Bone marrow (tissue), 2 donors: Measurements from ENCODE around the gene COBL.

Source experiments
- DNase-seq, 2 donors: peaks; one replicate each; lab custom pipeline; 2025; lab: John Stamatoyannopoulos, UW

Gene COBL

DNA sequence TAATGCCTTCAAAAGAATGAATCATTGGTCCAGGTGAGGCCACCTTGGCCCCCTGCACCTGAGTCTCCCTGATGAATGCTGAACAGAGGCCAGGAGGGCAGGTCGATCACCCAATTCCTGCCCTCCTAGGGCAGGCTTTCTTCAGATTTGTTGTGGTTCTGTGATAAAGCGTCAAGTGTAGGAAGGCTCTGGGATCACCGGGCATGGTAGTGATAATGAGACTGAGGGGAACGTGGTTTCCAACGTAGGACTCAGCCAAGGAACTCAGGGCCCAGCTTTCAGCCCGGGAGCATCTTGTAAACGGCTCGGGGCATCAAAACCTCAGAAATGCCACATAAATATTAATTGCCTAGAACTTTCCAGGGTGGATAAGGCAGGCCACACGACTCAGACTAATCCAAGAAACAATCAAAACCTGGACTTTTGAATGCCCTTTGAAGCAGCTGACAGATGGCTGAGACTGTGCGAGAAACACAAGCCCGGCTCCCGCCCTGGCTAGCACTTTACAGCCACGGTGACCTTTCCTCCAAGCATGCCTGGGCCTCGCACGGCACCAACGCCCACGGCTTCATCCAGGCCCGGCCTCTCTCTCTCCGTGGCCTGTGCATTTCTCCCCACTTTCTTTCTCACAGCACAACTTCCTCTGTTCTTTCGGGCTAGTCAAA, 294.6 kb downstream of the COBL start:
- DNase-seq: no peak

DNA sequence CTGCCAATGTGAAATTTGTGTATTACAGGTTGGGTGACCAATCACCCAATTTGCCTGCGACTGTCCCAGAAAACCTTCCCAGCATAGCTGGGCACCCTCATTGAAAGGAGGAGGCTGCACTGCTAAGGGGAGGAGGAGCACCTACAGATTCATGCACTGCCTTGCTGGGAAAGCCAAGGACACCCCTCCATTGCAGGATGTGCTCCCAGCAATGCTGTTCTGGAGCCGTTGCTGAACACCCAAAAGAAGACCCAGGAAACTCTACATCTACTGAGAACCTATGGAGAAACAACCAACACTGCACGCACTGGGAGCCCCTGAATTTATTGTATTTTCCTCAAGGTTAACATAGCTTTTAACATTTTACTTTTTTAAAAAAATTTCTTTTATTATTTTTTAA, 295.7 kb downstream of the COBL start:
- DNase-seq: no peak

DNA sequence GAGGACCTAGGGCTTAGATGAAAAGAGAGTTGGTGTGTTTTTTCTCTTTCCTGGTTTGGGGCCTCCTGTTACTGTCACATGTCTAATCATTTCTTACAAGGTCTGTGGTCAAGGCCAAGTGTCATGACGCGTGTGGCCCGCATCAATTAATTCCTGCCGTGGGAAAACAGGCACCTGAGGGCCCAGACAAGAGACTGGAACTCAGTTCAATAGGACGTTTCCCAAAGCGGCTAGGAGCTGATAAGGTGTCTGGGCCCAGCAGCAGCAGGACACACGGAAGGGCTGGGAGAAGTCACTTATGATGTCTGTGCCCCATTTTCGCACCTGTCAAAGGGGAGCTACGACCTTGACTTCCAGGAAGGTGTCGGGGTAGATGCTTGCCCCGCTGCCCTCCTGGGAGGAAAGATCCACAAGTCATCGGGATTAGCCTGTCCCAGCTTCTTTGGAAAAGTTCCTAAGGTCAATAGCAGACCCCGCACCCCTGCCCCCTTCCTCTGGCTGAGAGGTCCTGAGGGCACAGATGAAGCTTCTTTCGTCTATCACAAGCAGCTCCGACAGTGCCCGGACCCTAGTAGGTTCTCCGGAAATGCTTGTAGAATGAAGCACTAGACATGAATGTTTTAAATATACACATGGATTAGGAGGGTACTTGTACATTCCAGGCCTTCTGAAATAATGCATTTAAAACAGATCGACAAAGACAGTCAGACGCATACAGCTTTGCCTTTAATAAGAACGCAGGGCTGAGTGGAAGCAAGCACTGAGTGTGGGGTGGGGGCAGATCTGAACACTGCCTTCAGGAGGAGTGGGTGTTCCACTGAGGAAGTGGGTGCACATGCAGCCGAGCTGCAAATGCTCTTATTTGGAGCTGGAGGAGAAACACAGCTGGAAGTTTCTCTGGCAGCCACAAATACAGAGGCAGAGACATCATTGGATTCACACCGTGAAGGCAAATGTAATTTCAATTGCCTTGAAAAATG, 296.4 kb downstream of the COBL start:
- no peak for DNase-seq

DNA sequence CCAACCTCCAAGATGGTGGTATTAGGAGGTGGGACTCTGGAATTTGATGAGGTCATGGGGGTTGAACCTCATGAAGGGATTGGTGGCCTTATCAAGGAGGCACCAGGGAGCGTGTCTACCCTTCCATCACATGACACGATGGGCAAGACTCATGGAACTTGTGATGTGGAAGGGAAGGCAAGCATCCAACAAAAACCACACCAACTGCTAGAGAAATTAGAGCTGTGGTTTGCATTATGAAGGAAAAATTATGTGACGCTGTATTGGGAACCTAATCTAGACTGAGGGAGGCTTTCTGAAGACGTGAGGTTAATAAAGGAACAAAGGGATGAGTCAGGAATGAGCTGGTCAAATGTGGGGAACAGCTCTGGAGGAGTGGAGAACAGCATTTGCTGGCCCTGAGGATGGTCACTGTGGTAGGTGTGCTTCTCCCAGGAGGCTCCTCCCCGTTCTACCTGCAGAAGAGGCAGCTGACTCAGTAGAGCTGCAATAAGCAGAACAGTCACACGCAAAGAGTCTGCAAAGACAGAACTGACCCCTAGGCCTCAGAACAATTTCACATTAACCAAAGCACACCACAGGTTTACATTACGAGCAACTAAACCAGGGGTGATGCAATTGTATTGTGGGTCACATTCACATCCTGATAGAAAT, 297.3 kb downstream of the COBL start:
- DNase-seq: no peak

DNA sequence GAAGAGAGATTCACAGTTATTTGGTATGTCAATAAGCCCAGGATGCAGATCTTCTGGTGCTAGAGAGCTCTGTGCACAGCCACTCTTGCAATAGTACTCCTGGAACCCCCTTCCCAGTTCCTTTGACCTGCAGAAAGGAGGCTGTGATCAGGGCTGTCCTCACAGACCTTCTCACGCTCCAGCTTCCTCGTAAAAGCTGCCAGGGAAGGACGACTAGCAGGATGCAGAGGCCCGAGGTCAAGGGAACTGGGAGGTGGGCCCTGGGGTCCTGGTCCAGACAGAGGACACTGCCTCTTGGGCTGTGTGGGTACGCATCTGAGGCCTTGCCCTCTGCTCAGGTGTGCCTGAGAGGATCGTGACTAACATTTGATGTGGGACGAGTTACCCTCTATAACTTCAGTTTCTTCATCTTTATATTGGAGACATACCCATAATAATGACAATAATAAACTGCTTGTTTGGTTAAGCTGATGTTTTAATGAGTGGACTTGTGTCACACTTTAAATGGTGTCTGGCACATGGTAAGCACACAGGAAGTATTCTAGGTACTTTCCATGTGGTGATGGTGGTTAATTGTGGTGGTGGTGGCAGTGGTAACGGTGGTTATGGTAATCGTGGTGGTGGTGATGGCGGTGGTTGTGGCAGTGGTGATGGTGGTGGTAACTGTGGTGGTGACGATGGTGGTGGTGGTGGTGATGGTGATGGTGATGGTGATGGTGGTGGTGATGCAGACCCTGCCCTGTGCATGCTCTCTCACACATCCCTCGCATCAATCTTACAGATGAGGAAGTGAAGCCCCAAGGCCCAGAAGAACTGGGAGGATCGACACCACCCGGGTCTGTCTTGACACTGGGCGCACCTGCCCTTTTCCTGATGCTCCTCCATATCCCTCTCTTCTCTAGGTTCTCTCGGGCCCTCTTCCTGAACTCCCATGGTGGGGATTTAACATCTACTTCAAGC, 298.8 kb downstream of the COBL start:
- no peak for DNase-seq

DNA sequence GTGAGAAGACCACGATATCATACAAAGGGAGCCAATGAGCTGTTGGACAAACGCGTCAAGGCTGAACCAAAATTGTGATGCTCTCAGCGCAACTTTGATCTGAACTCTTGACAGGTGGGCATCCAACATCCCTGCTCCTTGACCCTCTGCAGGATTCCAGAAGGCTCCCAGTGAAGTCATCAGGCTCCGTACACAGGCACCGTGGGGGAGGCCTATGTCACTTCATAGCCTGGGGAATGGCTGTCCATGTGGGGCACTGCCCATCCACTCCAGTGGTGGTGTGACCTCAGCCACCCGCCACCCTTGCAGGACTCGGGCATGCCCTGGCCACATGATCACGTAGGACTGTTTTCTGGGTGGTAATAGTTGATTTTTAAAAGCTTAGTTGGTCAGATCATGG, 300.1 kb downstream of the COBL start:
- DNase-seq: no peak

DNA sequence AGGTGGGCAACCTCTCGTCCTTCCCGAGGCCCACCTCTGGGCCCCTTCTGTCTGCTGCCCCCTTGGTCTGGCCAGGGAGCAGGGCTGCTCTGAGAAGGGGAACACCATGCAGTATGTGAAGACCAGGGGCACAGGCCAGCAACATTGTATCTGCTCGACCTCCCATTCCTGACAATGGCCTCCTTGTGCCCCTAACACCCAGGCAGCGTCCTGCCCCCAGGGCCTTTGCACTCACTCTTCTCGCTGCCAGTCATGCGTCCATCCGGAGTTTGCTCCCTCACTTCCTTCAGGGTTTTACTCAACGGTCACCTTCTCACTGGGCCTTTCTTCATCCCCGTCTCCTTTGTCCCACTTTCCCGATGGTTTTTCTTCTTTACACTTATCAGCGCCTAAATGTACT, 301.0 kb downstream of the COBL start:
- DNase-seq: no peak

DNA sequence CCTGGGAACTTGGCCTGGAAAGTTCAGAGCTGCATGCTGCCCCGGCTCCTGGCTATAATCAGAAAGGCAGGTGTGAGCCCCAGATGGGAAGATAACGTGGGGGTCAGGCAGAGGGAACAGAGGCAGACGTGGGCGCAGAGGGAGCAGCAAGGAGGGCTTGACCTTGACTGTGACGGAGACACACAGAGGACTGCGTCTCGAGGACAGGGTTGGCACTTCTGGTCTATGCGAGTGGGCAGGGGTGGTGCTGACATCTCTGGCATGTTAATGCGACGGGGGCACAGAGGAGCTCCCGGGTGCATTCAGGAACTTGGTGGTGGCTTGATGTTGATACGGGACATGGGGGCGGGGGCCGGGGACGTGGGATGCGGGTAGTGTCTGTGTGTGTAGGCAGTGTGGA, 301.8 kb downstream of the COBL start:
- DNase-seq: no peak

DNA sequence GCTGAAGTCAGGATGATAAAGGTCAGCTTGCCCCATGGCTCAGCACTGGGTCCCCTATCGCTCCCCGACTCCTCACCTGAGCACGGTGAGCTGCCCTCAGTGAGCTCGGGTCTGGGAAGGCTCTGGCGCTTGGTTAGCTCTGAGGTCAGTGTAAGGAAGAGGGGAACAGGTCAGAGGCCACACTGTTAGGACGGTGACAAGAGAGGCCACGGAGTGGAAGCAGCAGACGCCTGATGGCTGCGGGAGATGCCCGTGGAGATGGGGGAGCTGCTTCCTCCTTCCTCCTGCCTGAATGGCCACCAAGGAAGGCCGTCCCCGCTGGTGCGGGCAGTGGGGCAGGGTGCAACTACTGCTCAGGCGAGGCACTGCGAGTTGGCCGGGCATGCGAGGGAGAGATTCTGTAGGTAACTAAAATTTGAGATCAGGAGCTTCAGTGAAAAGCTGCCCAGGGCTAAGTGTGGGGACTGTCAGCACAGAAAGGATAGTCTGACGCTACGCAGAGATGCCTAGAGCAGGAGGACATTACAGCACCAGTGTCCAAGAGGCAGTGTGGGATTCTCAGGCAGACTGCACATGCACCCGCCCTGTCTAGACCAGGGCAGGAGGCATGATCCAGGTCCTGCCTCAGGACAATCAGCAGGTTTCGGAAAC, 302.6 kb downstream of the COBL start:
- DNase-seq: no peak

DNA sequence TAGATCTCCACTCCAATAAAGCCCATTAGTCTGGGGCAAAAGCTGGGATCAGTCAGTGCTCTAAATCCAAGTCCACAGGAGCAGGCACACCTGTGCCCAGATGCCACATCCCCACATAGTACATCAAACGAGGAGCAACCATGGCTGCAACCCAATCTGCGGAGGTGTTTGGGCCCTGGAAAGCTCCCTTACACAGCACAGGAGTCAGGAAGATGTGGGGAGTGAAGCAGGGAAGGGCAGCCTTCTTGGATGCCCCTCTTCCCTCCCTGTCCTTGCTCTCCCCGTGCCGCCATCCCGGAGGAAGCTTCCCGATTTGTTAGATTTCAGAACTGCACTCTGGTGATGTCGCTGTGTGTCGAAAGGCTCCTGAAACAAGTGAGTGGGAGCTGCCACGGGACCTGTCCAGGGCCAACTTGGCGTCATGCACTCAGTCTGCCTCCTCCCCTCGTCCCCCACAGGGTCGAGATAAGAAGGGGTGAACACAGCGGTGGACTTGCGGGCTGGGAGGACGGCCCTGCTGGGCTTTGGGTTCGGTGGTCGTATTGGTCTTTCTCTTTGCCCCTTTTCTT, 303.3 kb downstream of the COBL start:
- no peak for DNase-seq

DNA sequence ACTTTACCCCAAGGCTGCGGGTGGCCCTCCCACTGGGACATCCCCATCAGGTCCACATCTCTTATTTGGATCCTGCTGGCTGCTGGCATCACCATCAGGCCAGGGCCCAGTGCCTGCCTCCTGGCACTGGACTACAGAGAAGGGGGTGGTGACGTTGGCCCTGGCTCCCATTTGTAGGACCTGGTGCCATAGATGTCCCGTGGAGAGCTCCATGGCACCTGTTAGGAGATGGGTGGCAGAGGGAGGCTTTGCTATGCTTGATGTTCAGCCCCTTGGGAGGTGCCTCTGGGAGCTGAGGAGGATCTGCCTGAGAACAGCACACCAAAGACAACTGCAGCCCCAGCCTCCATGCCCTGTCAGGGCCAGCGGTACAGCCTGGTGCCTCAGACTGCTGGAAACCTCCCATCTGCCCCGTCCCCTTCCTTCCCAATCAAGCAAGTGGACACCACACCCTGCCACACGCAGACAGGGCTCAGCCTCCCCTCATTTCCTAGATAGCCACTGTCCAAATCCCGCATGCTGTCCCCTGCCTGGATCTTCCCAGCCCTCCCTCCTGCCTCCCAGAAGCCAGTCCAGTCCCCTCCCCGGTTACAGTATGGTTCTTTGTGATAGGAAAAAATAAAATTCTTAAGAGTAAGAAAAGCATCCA, 303.9 kb downstream of the COBL start:
- no peak for DNase-seq

DNA sequence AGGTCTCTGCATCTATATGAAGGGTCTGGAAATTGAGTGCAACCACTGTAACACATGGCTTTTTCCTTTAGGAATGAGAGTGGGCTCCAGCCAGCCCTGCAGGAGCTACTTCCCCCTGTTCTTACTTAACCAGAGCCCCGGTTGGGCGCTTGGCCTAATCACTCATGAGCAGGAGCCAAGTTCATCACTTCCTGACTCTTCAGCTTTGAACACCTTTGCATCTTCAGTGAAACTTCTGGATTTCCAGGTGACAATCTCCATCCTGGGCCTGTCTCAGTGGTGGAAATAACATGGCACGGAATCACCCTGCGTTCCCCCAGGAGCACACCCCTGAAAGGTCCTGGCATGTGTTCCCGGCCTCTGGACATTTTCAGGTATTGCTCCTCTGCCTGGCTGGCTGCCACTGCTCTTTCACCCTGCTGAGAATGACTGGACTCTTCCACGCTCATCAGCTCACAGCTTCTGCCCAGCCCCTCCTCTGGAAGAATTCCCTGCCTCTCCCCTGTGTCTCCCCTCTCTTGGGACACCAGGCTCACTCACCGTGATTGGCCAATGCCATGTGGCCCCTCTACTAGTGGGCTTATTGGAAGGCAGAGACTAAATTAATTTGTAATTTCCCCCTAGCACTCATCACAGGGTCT, 304.8 kb downstream of the COBL start:
- no peak for DNase-seq

DNA sequence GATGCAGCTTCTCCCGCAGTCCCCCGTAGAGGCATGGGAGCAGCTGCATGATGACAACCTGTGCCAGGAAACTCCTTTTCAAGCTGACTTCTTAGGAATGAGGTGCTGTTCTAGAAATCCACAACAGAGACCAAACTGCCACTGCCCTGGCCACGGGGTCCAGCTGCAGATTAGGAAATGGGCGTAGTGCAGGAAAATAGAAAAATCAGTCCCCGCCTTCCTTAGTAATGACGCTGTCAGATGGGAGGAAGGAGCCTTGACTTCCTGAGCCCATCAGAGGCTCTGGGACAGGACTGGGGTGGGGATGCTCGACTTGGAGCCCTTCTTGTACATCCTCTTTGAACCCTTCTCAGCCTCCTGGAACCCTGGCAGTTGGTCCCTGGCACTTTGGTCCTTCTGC, 306.1 kb downstream of the COBL start:
- DNase-seq: no peak

DNA sequence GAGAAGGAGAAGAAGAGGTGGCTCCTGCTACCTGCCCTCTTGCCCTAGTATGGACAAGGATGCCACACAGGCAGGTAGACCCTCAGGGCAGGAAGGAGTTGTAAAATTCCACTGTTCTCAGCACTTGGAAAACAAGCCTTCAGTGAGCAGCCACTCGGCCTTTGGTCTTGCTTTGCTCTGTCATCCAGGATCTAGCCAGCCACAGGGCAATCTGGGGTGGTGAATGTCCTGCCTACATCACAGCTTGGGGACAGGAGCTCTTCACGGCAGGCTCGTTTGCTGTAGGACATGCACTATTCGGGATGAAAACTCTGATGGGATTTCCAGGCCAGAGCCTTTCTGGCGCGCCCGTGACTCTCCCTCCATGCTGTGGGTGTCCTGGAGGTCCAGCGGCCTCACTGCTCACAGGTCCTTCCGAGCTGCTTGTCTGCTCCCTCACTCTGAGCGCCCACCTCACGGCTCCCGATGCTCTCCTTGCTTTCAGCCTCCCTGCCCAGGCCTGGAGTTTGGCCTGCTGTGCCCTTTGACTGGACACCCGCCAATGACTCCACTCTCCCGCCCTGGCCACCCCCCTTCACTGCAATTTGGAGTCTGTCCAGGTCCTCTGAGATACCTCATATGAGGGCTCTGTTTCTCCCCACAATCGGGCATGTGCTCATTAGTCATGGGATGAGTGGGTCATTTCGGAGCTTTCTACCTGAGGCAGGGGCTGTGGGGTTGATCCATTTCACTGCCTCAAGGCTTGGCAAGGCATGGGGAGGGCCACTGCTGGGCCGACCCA, 306.7 kb downstream of the COBL start:
- no peak for DNase-seq

DNA sequence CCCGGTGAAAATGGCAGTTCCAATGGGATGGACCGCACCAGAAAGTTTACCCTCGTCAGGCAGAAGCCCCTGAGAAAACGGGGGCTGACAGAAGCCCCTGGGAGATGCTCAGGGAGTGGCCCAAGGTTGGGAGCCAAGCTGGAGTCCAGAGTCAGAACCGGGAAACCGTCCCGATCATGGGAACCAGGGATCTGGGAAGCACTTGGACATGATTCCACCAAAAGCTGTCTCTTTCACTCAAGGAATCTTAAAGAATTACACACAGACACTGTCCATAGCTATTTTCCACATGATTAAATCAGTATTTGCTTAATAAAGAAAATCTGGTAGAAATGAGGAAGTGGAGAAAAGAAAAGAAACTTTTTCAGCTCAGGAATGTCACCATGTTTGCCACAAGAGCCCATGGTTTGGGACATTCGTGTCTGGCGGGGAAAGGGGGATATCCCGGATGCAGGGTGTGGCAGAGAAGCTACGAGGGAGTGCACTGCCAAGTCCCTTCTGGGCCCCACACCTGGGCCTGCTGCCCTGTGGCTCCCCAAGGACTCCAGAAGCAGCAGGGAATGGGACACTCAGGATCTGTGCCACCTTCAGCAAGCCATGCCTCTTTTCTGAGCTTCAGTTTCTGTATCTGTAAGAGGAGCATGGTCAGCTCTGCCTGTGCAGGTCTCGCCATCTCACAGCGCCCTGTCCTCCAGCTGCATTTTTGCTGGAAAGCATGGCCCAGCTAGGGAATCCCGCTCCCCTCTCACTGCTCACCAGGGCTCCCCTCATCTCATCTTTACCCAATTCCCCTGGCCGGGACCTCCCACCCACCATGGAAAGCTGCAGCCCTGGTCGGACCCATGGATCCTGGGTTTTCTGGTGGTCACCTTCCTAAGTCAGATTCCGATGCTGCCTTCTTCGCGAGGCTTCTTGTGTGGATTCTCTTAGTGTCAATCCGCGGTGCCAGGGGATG, 308.8 kb downstream of the COBL start:
- DNase-seq: no peak

DNA sequence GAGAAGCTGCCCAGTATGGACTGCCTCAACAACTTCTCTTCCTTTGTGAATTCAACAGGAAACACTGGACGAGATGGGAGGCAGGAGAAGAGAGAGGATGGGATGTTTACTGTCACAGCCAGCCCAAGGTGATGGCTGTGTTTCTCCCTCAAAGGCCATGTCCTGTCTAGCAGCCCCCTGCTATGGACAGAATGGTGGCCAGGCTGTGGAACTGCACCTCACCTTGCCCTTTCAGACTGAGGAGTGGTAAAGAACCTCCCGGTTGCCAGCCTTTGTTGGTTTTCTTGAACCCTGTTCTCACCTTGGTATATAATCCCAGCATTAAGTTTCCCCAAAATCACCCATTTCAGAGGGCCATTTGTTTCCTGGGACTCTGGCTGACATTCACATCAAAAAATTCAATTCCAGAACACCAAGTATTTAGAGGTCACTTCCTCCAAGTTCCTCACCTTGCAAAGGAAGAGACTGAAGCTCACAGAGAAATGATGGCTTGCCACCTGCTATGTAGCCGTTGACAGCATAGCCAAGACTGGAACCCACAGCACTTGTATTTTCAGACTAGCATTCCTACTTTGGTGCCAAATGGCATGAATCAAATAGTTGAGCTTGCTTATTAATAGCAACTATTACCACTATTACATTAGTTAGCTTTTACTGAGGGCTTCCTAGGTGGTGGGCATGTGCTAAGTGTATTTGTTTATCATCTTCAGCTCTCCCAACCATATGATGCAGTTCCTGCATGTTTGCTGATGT, 309.9 kb downstream of the COBL start:
- DNase-seq: no peak

DNA sequence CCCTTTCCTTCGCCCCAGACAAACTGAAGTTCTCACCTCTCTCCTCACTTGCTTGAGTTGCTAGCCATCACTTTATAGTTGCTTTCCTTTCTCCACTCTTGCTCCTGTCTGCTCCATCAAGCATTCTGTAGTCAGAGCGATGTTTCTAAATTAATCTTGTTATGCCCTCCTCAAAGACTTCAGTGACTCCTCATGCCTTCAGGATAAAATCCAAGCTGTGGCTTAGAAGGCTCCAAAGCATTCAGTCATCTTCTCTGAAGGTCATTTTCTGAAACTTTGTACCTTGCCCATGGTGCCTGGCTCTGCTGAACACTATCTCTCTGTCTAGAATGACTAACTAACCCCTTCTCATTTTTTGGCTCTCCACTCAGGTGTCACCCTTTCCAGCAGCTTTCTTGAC, 311.5 kb downstream of the COBL start:
- DNase-seq: no peak
